Trophoblast cell (in vitro differentiated cells and primary cell): ENCODE data around the gene PLAAT2.
A peak's percentile ranks its signal among the peaks of the same experiment; 100 is the strongest.

ENCODE experiments used
- DNase-seq, 2 donors: peaks; one replicate each; pipeline ENCODE4 v3.0.0-alpha.2; 2016
- H2AFZ ChIP-seq: 2 replicates; pipeline ENCODE4 v1.6.1; 2013; ENCODE audit warnings: low read length, moderate library complexity, mild to moderate bottlenecking; ENCODE audit not compliant: insufficient read depth, poor library complexity
- H2AK5ac ChIP-seq: 2 replicates; pipeline ENCODE4 v1.6.1; 2013; ENCODE audit warnings: mild to moderate bottlenecking, low read length
- H2BK120ac ChIP-seq: 2 replicates; pipeline ENCODE4 v1.6.1; 2013; ENCODE audit warnings: low read length, mild to moderate bottlenecking, moderate library complexity; ENCODE audit not compliant: insufficient read depth, poor library complexity
- H2BK12ac ChIP-seq: 2 replicates; pipeline ENCODE4 v1.6.1; 2013; ENCODE audit warnings: mild to moderate bottlenecking, low read length, moderate library complexity
- H2BK5ac ChIP-seq: 2 replicates; pipeline ENCODE4 v1.6.1; 2013; ENCODE audit warnings: low read length, low read depth, moderate library complexity, mild to moderate bottlenecking; ENCODE audit not compliant: poor library complexity
- H3K14ac ChIP-seq: 2 replicates; pipeline ENCODE4 v1.6.1; 2013; ENCODE audit warnings: mild to moderate bottlenecking, low read length
- H3K18ac ChIP-seq: 2 replicates; pipeline ENCODE4 v1.6.1; 2013; ENCODE audit warnings: mild to moderate bottlenecking, low read length
- H3K23ac ChIP-seq: 2 replicates; pipeline ENCODE4 v1.6.1; 2013; ENCODE audit warnings: low read length
- H3K27ac ChIP-seq: 2 replicates; pipeline ENCODE4 v1.5.1; 2013; ENCODE audit warnings: low read depth, mild to moderate bottlenecking, inconsistent platforms, low read length, moderate library complexity
- H3K27me3 ChIP-seq: 2 replicates; pipeline ENCODE4 v1.6.1; 2013; ENCODE audit warnings: inconsistent platforms, mild to moderate bottlenecking, low read length, moderate library complexity; ENCODE audit not compliant: insufficient read depth
- H3K36me3 ChIP-seq, 2 experiments: 1 replicate in 1 of 2; 2 replicates in 1 of 2; pipeline ENCODE4 v1.6.1; 2013; ENCODE audit warnings: low read length in 2 of 2, mild to moderate bottlenecking in 2 of 2, moderate library complexity in 1 of 2; ENCODE audit not compliant: insufficient read depth in 2 of 2, control insufficient read depth in 1 of 2
- H3K4ac ChIP-seq: 2 replicates; pipeline ENCODE4 v1.6.1; 2013; ENCODE audit warnings: low read depth, mild to moderate bottlenecking, low read length, moderate library complexity
- H3K4me1 ChIP-seq, 2 experiments: 1 replicate in 1 of 2; 2 replicates in 1 of 2; pipeline ENCODE4 v1.6.1; 2013; ENCODE audit warnings: low read length in 2 of 2, mild to moderate bottlenecking in 2 of 2, moderate library complexity in 1 of 2; ENCODE audit not compliant: insufficient read depth in 2 of 2, control insufficient read depth in 1 of 2
- H3K4me2 ChIP-seq: 2 replicates; pipeline ENCODE4 v1.6.1; 2013; ENCODE audit warnings: inconsistent platforms, mild to moderate bottlenecking, low read length, moderate library complexity
- H3K4me3 ChIP-seq: 2 replicates; pipeline ENCODE4 v1.5.1; 2013; ENCODE audit warnings: mild to moderate bottlenecking, low read depth, low read length, inconsistent platforms
- H3K79me1 ChIP-seq: one replicate; pipeline ENCODE4 v1.6.1; 2013; ENCODE audit warnings: low read length
- H3K79me2 ChIP-seq: 2 replicates; pipeline ENCODE4 v1.6.1; 2013; ENCODE audit warnings: low read length, mild to moderate bottlenecking; ENCODE audit not compliant: control insufficient read depth, insufficient read depth, poor library complexity
- H3K9ac ChIP-seq: 2 replicates; pipeline ENCODE4 v1.6.1; 2013; ENCODE audit warnings: mild to moderate bottlenecking, low read length
- H3K9me3 ChIP-seq: 2 replicates; pipeline ENCODE4 v1.6.1; 2013; ENCODE audit warnings: low read depth, mild to moderate bottlenecking, control low read depth, inconsistent platforms, low read length; ENCODE audit not compliant: insufficient read depth
- H4K12ac ChIP-seq: 2 replicates; pipeline ENCODE4 v1.6.1; 2013; ENCODE audit warnings: low read depth, mild to moderate bottlenecking, low read length, moderate library complexity
- H4K8ac ChIP-seq: 2 replicates; pipeline ENCODE4 v1.6.1; 2013; ENCODE audit warnings: low read depth, mild to moderate bottlenecking, low read length, moderate library complexity
- H4K91ac ChIP-seq: one replicate; pipeline ENCODE4 v1.6.1; 2013; ENCODE audit warnings: low read depth, mild to moderate bottlenecking, low read length, moderate library complexity
- WGBS: extraction: QIAGEN DNeasy Blood & Tissue Kit; methylation state at CpG from one replicate; pipeline ENCODE4 v1.1.7; 2013; ENCODE audit warnings: missing lambda C conversion rate; ENCODE audit not compliant: insufficient read length, insufficient coverage; ENCODE audit errors: extremely low coverage; 5-methylcytosine and 5-hydroxymethylcytosine counted together

The PLAAT2 gene

DNA sequence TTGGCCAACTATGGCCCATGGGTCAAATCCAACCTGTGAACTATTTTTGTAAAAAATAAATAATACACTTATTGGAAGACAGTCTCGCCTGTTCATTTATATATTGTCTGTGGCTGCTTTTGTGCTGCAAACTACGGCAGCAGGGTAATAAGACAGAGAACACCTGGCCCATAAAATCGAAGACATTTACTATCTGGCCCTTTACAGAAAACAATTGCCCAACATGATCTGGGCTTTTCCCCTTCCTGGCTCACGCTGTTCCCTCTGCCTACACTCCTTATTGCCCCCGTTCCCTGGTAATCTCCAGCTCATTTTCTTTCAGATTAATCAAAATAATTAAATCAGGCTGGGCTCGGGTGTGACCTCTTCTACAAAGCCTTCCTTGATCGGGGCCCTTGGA, 5.6 kb downstream of the PLAAT2 start:
- Histone ChIP-seq H4K91ac (no peak overlapping the region), H3K14ac (no peak overlapping the region), H3K27me3 (no peaks in the 10 kb centered on the region), H3K4me1 (no peaks in the 10 kb centered on the region), H3K4me3 (no peak overlapping the region), H3K23ac (no peak overlapping the region), H3K9me3 (no peaks in the 10 kb centered on the region), H3K79me2 (no peaks in the 10 kb centered on the region), H3K27ac (no peak overlapping the region), H3K4me2 (no peak overlapping the region), H3K79me1 (peaks cover 1% of the 10 kb centered on the region), H4K8ac (no peak overlapping the region), H2BK12ac (no peak overlapping the region), H2BK5ac (no peak overlapping the region), H3K4ac (no peak overlapping the region), H3K18ac (no peak overlapping the region), H4K12ac (no peak overlapping the region), H2AFZ (no peak overlapping the region), H3K9ac (no peak overlapping the region), H2BK120ac (no peak overlapping the region), H3K36me3 (no peaks in the 10 kb centered on the region), H2AK5ac (no peak overlapping the region)
- DNase-seq: no peak
- no CpG with 5 or more reads among the region's 7 CpGs for WGBS

DNA sequence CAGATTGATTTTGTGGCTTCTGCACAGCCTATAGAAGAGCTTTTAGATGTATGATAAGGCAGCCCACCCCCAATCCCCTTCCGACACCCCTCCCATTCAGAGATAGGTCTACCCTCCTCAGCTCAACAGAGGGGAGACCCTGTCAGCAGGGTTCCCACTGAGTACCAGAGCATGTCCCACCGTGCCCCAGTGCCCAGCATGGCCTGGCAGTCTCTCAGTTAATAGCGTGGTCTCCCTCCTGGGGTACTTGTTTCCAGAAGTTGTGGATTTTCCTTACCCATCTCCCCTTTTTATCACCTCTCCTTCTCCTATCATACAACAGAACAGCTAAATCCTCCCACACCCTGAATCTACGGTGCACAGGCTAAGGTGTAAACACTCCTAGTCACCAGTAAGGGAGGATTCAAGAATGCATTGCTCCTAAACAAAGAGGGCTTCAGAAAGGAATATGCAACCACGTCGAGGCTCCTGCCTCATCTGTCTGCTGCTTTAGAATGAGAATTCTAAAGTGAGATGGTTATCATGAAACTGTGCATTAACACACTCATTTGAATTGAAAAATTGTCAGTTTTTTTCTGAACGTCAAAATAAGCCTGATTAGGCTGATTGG, 6.7 kb downstream of the PLAAT2 start:
- DNase-seq: no peak

DNA sequence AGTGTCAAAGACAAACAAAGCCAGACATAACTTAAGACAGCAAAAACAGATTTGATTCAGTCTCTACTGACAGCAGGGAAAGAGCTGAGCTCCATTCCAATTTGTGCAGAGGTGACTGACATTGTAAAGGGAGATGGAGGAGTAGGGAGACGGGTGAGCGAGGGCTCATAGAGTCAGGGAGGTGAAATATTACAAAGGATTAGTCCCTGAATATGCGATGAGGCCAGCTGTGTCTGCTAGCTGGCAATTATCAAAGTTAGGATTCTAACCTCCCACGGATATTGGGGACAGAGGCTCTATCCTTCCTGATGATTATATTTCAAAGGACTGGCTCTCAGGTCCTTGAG, 8.3 kb downstream of the PLAAT2 start:
- Histone ChIP-seq H3K79me2 (no peaks in the 10 kb centered on the region), H4K91ac (no peak overlapping the region), H2AK5ac (no peak overlapping the region), H3K27ac (peak overlapping the region; percentile 25), H3K9ac (no peak overlapping the region), H2BK120ac (peak overlapping the region; percentile 7), H3K9me3 (no peaks in the 10 kb centered on the region), H3K14ac (no peak overlapping the region), H3K23ac (no peak overlapping the region), H2BK5ac (no peak overlapping the region), H2BK12ac (no peak overlapping the region), H3K36me3 (no peaks in the 10 kb centered on the region), H3K18ac (no peak overlapping the region), H3K4ac (no peak overlapping the region), H3K27me3 (no peaks in the 10 kb centered on the region), H2AFZ (no peak overlapping the region), H3K79me1 (peaks cover 1% of the 10 kb centered on the region), H4K8ac (no peak overlapping the region), H3K4me1 (no peaks in the 10 kb centered on the region), H4K12ac (no peak overlapping the region), H3K4me2 (no peak overlapping the region), H3K4me3 (no peak overlapping the region)
- no peak for DNase-seq
- WGBS: no CpG with 5 or more reads among the region's 4 CpGs

More for the DNA sequence above, 6.7 kb downstream of the PLAAT2 start:
- H3K36me3 ChIP-seq: no peaks in the 10 kb centered on the region
- H3K23ac ChIP-seq: no peak overlapping the region
- no peak overlapping the region for H4K8ac ChIP-seq
- H3K27me3 ChIP-seq: no peaks in the 10 kb centered on the region
- no peak overlapping the region for H3K18ac ChIP-seq
- H3K9me3 ChIP-seq: no peaks in the 10 kb centered on the region
- H3K79me2 ChIP-seq: no peaks in the 10 kb centered on the region
- H2BK5ac ChIP-seq: no peak overlapping the region
- H2BK12ac ChIP-seq: no peak overlapping the region
- peaks cover 1% of the 10 kb centered on the region for H3K79me1 ChIP-seq
- H4K91ac ChIP-seq: no peak overlapping the region
- H2BK120ac ChIP-seq: no peak overlapping the region
- no peak overlapping the region for H3K4me2 ChIP-seq
- H3K4me1 ChIP-seq: no peaks in the 10 kb centered on the region
- no peak overlapping the region for H2AK5ac ChIP-seq
- H3K9ac ChIP-seq: no peak overlapping the region
- no peak overlapping the region for H2AFZ ChIP-seq
- WGBS: no CpG with 5 or more reads among the region's 7 CpGs
- no peak overlapping the region for H3K4ac ChIP-seq
- H3K27ac ChIP-seq: no peak overlapping the region
- H4K12ac ChIP-seq: no peak overlapping the region
- no peak overlapping the region for H3K4me3 ChIP-seq
- no peak overlapping the region for H3K14ac ChIP-seq

GRCh38 chr11:63553759-63554158, 9.4 kb downstream of the PLAAT2 start:
- H3K4me2 ChIP-seq: no peak overlapping the region
- H3K27ac ChIP-seq: no peak overlapping the region
- H3K4ac ChIP-seq: no peak overlapping the region
- H3K4me1 ChIP-seq: no peaks in the 10 kb centered on the region
- no peaks in the 10 kb centered on the region for H3K27me3 ChIP-seq
- H4K8ac ChIP-seq: no peak overlapping the region
- H2BK120ac ChIP-seq: no peak overlapping the region
- no peak overlapping the region for H2BK12ac ChIP-seq
- H3K18ac ChIP-seq: no peak overlapping the region
- DNase-seq: no peak
- no peaks in the 10 kb centered on the region for H3K79me2 ChIP-seq
- no peak overlapping the region for H2AFZ ChIP-seq
- no peak overlapping the region for H2AK5ac ChIP-seq
- peak overlapping the region; percentile 34 for H4K91ac ChIP-seq
- no peak overlapping the region for H2BK5ac ChIP-seq
- no peak overlapping the region for H4K12ac ChIP-seq
- H3K14ac ChIP-seq: no peak overlapping the region
- no peak overlapping the region for H3K9ac ChIP-seq
- no CpG with 5 or more reads among the region's 8 CpGs for WGBS
- no peaks in the 10 kb centered on the region for H3K36me3 ChIP-seq
- H3K4me3 ChIP-seq: no peak overlapping the region
- H3K23ac ChIP-seq: no peak overlapping the region
- H3K9me3 ChIP-seq: no peaks in the 10 kb centered on the region
- peaks cover 1% of the 10 kb centered on the region for H3K79me1 ChIP-seq
